Measurements from ENCODE around the gene MORN1. TPM values are rescaled to one million over a fixed set of nuclear protein-coding genes. Genes with fewer than 3 reads are reported as not detected.

The MORN1 gene
- total and polyA plus RNA-seq, 9 of the 15 experiments (the other 6 are each of a cell fraction or from before 2014, with no cell fraction given), result 0.24 to 9.3 (median 4.2) TPM

DNA sequence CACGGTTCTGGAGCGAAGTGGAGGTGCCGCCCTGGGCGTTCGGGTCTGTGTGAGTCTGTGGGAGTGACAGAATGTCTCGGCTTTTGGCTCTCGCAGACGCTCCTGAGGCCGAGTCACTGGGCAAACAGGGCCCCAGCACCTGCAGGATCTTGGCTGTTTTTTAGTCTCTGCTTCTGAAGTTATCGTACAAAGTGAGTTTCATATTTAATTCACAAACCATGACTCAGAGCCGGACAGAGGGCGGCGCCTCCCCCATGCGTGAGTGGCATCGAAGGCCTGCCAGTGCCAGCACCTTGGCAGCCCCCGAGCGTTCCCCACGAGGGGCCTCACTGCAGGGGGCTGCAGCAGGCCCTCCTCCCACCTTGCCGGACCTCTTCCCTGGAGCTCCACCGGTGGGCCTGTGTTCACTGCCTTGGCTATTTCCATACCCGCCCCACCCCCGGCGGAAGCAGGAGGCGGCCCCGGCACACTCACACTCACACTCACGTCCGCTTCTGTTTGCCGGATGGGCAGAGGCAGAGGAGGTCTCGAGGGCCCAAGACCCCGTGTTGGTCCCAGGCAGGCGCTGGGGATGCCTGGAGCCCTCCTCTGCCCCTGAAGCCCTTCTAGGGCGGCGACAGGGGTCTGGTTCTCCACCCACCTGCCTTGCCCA is 56.3 kb downstream of the MORN1 start:
- Histone ChIP-seq H3K4me2 (ENCODE audit: insufficient read depth, low read length) (no peak overlapping the region), H4K20me1 (replicated peaks; ENCODE audit: control insufficient read depth, insufficient read depth, low read length) (peaks cover 36% of the 10 kb centered on the region), H3K9me1 (ENCODE audit: control insufficient read depth, insufficient read depth, low read length) (no peaks in the 10 kb centered on the region), H3K36me3 (ENCODE audit: control insufficient read depth, insufficient read depth, low read length) (no peaks in the 10 kb centered on the region), H3K4me3 (no peak overlapping the region), H3K9ac (ENCODE audit: insufficient read depth in 1 of 2, low read depth in 2 of 2, low read length in 2 of 2) (peak overlapping the region in 1 of 2 experiments; percentile 36; a peak in 1 of 4 replicates), H3K27me3 (ENCODE audit: control insufficient read depth in 2 of 2, insufficient read depth in 2 of 2, low read length in 2 of 2) (peaks cover 81 to 95% of the 10 kb centered on the region in 2 experiments), H3K9me3 (replicated peaks; ENCODE audit: control insufficient read depth, insufficient read depth, low read depth, low read length) (no peaks in the 10 kb centered on the region), H2AFZ (ENCODE audit: low read depth, low read length) (no peak overlapping the region), H3K4me1 (replicated peaks in 1 of 2; ENCODE audit: control insufficient read depth in 2 of 2, insufficient read depth in 2 of 2, low read length in 2 of 2) (peaks cover 0 to 70% of the 10 kb centered on the region in 2 experiments; a peak in 2 of 5 replicates), H3K27ac (ENCODE audit: extremely low read depth, low read depth, low read length) (no peak overlapping the region), H3K79me2 (ENCODE audit: control insufficient read depth, insufficient read depth, low read length) (no peaks in the 10 kb centered on the region)
- intact Hi-C loops (cut with micrococcal nuclease), result no loop called here
- no peak for FAIRE-seq
- DNase-seq (ENCODE audit: extremely low read depth in 1 of 4, low spot score in 3 of 4), result no peak
- in situ Hi-C loops (cut with MboI), result no loop called here
- BruUV-seq (replicated peaks), result no TSS peak
- TF ChIP-seq EZH2 (IDR thresholded peaks at IDR 0.05; ENCODE audit: borderline replicate concordance, low read depth, low read length), result peak; percentile 10; the same call in 1 of the 2 replicates
- TF ChIP-seq, protein P1, sequence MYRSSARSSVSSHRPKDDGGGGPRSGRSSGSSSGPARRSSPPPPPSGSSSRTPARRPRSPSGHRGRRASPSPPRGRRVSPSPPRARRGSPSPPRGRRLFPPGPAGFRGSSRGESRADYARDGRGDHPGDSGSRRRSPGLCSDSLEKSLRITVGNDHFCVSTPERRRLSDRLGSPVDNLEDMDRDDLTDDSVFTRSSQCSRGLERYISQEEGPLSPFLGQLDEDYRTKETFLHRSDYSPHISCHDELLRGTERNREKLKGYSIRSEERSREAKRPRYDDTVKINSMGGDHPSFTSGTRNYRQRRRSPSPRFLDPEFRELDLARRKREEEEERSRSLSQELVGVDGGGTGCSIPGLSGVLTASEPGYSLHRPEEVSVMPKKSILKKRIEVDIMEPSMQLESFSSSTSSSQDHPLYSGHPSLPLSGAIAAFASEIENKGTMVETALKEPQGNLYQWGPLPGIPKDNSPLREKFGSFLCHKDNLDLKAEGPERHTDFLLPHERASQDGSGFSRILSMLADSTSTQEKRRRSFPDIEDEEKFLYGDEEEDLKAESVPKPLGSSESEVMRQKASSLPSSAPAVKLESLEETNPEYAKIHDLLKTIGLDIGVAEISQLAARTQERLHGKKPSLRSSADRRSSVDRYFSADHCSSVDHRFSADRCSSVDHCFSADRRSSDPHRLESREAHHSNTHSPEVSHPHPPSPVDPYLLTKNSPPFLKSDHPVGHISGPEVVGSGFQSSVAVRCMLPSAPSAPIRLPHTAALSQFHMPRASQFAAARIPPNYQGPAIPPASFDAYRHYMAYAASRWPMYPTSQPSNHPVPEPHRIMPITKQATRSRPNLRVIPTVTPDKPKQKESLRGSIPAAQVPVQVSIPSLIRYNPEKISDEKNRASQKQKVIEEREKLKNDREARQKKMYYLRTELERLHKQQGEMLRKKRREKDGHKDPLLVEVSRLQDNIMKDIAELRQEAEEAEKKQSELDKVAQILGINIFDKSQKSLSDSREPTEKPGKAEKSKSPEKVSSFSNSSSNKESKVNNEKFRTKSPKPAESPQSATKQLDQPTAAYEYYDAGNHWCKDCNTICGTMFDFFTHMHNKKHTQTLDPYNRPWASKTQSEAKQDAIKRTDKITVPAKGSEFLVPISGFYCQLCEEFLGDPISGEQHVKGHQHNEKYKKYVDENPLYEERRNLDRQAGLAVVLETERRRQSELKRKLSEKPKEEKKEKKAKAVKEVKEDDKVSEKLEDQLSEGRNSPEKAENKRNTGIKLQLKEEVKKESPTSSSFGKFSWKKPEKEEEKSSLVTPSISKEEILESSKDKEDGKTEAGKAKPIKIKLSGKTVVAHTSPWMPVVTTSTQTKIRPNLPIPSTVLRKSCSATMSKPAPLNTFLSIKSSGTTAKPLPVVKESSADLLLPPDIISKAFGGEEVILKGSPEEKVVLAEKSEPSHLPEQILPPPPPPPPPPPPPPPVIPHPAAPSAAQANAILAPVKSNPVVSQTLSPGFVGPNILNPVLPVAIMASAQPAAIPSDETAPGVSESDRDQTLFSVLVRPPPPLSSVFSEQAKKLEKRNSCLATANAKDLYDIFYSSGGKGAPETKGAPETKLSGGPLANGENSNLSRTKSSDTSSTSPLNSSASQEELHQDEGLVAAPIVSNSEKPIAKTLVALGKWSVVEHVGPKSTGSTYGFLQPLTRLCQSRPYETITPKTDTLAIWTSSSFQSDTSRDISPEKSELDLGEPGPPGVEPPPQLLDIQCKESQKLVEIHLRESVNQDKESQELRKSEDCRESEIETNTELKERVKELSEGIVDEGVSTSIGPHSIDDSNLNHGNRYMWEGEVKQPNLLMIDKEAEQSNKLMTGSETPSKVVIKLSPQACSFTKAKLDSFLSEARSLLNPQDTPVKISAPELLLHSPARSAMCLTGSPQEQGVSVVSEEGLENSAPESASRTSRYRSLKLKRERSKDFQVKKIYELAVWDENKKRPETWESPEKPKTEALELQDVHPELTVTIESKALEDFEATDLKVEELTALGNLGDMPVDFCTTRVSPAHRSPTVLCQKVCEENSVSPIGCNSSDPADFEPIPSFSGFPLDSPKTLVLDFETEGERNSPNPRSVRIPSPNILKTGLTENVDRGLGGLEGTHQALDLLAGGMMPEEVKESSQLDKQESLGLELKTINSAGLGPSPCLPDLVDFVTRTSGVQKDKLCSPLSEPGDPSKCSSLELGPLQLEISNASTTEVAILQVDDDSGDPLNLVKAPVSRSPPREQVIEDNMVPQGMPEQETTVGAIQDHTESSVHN (IDR thresholded peaks at IDR 0.05; ENCODE audit: borderline replicate concordance in 1 of 2, low read depth in 1 of 2), result no peak
- ChIA-PET CTCF (ENCODE audit: low intra/inter-chr PET ratio) (no interaction called here), POLR2A (interaction anchor here (0.5 to 0.7 kb wide), 3 partner anchors 53 to 322 kb away, joined by 3 read pairs; no protein-coding TSS in a partner anchor)
- ATAC-seq, result no peak
- 2% methylated on average over 25 of the region's 33 CpGs for WGBS (ENCODE audit: insufficient coverage, low coverage, missing lambda C conversion rate)

Measured in K562 (cell line).